Ishikawa (cell line): Measurements from ENCODE around the gene CLEC12A.

Source experiments
- CEBPB ChIP-seq: IDR thresholded peaks from 2 replicates; pipeline ENCODE4 v1.6.1; 2012
- CREB1 ChIP-seq: IDR thresholded peaks from 2 replicates; pipeline ENCODE4 v1.6.1; 2012; ENCODE audit warnings: low read depth
- EGR1 ChIP-seq: IDR thresholded peaks from 2 replicates; pipeline ENCODE4 v1.6.1; 2012
- EP300 ChIP-seq: IDR thresholded peaks from 2 replicates; pipeline ENCODE4 v1.6.1; 2012; ENCODE audit warnings: borderline replicate concordance
- FOXM1 ChIP-seq: IDR thresholded peaks from 2 replicates; pipeline ENCODE4 v1.6.1; 2012; ENCODE audit warnings: low read depth, borderline replicate concordance
- NFIC ChIP-seq: IDR thresholded peaks from 2 replicates; pipeline ENCODE4 v1.6.1; 2012
- RAD21 ChIP-seq: IDR thresholded peaks from 2 replicates; pipeline ENCODE4 v1.6.1; 2012; ENCODE audit warnings: low read depth
- TAF1 ChIP-seq: IDR thresholded peaks from 2 replicates; pipeline ENCODE4 v1.6.1; 2012; ENCODE audit warnings: low read depth, mild to moderate bottlenecking
- TCF12 ChIP-seq: IDR thresholded peaks from 2 replicates; pipeline ENCODE4 v1.6.1; 2012; ENCODE audit warnings: low read depth
- TEAD4 ChIP-seq: IDR thresholded peaks from 2 replicates; pipeline ENCODE4 v1.6.1; 2012
- TF ChIP-seq, protein P1 (sequence below): IDR thresholded peaks from 2 replicates; pipeline ENCODE4 v1.6.1; 2012
- TF ChIP-seq, protein P2 (sequence below): IDR thresholded peaks from 2 replicates; pipeline ENCODE4 v1.6.1; 2012; ENCODE audit warnings: low read depth, mild to moderate bottlenecking
- TF ChIP-seq, protein P3 (sequence below): IDR thresholded peaks from 2 replicates; pipeline ENCODE4 v1.6.1; 2012

DNA sequence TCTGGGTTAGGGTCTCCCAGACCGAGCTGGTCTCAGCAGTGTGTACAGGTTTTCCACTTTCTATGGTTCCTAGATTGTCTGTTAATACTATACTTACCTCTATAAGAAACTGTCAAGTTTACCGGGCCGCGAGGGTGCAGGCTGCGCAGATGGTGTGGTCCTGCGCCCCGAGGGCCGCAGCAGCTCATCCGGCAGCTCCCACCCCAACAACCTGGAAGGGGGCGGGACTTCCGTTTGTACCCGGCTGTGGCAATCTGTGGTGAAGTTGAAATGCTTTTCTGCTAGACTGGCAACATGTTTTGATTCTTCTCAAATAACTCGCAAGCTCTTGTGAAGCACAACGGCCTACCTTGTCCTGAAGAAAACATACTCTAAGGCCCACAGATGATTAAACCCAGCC lies 59.2 kb downstream of the CLEC12A start, which contains the start of gene CLEC9A:
- TF ChIP-seq EP300 (no peak), CEBPB (no peak), NFIC (no peak), TAF1 (no peak), FOXM1 (no peak), RAD21 (no peak), TCF12 (no peak), EGR1 (no peak), CREB1 (no peak), TEAD4 (no peak)
- TF ChIP-seq, protein P1, sequence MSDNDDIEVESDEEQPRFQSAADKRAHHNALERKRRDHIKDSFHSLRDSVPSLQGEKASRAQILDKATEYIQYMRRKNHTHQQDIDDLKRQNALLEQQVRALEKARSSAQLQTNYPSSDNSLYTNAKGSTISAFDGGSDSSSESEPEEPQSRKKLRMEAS: no peak
- TF ChIP-seq, protein P2, sequence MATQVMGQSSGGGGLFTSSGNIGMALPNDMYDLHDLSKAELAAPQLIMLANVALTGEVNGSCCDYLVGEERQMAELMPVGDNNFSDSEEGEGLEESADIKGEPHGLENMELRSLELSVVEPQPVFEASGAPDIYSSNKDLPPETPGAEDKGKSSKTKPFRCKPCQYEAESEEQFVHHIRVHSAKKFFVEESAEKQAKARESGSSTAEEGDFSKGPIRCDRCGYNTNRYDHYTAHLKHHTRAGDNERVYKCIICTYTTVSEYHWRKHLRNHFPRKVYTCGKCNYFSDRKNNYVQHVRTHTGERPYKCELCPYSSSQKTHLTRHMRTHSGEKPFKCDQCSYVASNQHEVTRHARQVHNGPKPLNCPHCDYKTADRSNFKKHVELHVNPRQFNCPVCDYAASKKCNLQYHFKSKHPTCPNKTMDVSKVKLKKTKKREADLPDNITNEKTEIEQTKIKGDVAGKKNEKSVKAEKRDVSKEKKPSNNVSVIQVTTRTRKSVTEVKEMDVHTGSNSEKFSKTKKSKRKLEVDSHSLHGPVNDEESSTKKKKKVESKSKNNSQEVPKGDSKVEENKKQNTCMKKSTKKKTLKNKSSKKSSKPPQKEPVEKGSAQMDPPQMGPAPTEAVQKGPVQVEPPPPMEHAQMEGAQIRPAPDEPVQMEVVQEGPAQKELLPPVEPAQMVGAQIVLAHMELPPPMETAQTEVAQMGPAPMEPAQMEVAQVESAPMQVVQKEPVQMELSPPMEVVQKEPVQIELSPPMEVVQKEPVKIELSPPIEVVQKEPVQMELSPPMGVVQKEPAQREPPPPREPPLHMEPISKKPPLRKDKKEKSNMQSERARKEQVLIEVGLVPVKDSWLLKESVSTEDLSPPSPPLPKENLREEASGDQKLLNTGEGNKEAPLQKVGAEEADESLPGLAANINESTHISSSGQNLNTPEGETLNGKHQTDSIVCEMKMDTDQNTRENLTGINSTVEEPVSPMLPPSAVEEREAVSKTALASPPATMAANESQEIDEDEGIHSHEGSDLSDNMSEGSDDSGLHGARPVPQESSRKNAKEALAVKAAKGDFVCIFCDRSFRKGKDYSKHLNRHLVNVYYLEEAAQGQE: no peak
- TF ChIP-seq, protein P3, sequence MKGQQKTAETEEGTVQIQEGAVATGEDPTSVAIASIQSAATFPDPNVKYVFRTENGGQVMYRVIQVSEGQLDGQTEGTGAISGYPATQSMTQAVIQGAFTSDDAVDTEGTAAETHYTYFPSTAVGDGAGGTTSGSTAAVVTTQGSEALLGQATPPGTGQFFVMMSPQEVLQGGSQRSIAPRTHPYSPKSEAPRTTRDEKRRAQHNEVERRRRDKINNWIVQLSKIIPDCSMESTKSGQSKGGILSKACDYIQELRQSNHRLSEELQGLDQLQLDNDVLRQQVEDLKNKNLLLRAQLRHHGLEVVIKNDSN: no peak
